ENCODE measurements around the gene LRRTM2.

DNA sequence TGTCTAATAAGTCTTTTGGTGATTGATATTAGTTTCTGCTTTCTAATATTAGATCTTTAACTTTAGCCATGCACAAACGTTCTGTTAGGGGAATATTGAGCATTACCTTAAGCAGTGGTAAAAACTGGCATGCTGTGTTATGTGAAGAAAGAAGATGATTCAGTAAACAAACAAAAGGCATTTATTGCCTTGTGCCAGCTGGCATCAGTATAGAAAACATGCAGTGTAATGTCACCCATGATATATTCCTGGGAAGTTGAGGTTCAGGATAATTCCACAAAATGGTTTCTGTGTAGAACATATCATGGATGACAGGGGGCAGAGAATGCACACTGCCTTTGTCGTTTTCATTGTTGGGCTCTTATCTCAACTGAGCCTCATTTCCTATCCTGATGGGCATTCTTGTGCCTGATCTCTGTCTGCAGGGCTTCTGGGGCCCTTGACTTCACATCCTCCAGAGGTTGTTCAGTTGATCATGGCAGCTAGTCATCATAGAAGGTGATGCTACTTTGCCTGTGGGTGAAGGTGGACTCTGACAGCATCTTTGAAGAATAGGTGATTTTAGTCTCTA is 24.2 kb downstream of the LRRTM2 start:
- TF ChIP-seq EP300 (IDR thresholded peaks at IDR 0.05), result no peak
- no peak for TF ChIP-seq CTCF (IDR thresholded peaks at IDR 0.05)
- no peak for TF ChIP-seq RNF2 (IDR thresholded peaks at IDR 0.05; ENCODE audit: borderline replicate concordance, low read depth)
- no peak for TF ChIP-seq MAFK (IDR thresholded peaks at IDR 0.05; ENCODE audit: partially characterized antibody)
- no peak for TF ChIP-seq RCOR1 (IDR thresholded peaks at IDR 0.05; ENCODE audit: low read depth, low read length)
- no peak for TF ChIP-seq CBX8 (IDR thresholded peaks at IDR 0.05)
- TF ChIP-seq, protein P1, sequence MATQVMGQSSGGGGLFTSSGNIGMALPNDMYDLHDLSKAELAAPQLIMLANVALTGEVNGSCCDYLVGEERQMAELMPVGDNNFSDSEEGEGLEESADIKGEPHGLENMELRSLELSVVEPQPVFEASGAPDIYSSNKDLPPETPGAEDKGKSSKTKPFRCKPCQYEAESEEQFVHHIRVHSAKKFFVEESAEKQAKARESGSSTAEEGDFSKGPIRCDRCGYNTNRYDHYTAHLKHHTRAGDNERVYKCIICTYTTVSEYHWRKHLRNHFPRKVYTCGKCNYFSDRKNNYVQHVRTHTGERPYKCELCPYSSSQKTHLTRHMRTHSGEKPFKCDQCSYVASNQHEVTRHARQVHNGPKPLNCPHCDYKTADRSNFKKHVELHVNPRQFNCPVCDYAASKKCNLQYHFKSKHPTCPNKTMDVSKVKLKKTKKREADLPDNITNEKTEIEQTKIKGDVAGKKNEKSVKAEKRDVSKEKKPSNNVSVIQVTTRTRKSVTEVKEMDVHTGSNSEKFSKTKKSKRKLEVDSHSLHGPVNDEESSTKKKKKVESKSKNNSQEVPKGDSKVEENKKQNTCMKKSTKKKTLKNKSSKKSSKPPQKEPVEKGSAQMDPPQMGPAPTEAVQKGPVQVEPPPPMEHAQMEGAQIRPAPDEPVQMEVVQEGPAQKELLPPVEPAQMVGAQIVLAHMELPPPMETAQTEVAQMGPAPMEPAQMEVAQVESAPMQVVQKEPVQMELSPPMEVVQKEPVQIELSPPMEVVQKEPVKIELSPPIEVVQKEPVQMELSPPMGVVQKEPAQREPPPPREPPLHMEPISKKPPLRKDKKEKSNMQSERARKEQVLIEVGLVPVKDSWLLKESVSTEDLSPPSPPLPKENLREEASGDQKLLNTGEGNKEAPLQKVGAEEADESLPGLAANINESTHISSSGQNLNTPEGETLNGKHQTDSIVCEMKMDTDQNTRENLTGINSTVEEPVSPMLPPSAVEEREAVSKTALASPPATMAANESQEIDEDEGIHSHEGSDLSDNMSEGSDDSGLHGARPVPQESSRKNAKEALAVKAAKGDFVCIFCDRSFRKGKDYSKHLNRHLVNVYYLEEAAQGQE (IDR thresholded peaks at IDR 0.05), result no peak
